Measurements from ENCODE around the gene TRERF1. TPM values are rescaled to one million over a fixed set of nuclear protein-coding genes. Genes with fewer than 3 reads are reported as not detected.
"Not testable (repeated sequence)": the region's sequence is repeated elsewhere in the genome, so short reads cannot be mapped to it uniquely, and the experiment has no call there.

TRERF1 gene
- total RNA-seq, 1 donor from 2014 or later = 20.6 TPM

- intact Hi-C loops (cut with DNase I) = no loop called here
- H3K27ac ChIP-seq = no peak overlapping the region
Observed at GRCh38 chr6:42332916-42333315, 118.8 kb downstream of the TRERF1 start.

GRCh38 chr6:42331019-42331418 is 120.7 kb downstream of the TRERF1 start:
- Histone ChIP-seq H3K9me3 (no peaks in the 10 kb centered on the region), H3K27ac (no peak overlapping the region), H3K4me1 (peaks cover 6% of the 10 kb centered on the region), H3K36me3 (no peaks in the 10 kb centered on the region), H3K4me3 (no peak overlapping the region), H3K27me3 (no peaks in the 10 kb centered on the region)
- no peak for DNase-seq (ENCODE audit: extremely low spot score in 2 of 2)
- intact Hi-C loops (cut with DNase I) = no loop called here
- no peak for TF ChIP-seq CTCF (IDR thresholded peaks at IDR 0.05)

More at GRCh38 chr6:42332916-42333315, 118.8 kb downstream of the TRERF1 start:
- Histone ChIP-seq H3K36me3 (no peaks in the 10 kb centered on the region), H3K27me3 (no peaks in the 10 kb centered on the region), H3K4me3 (no peak overlapping the region), H3K4me1 (peaks cover 4% of the 10 kb centered on the region), H3K9me3 (no peaks in the 10 kb centered on the region)
- TF ChIP-seq POLR2A (IDR thresholded peaks at IDR 0.05) (no peak), POLR2AphosphoS5 (IDR thresholded peaks at IDR 0.05; ENCODE audit: insufficient read depth in 1 of 2, low read depth in 1 of 2) (no peak), CTCF (IDR thresholded peaks at IDR 0.05) (no peak)
- no peak for DNase-seq (ENCODE audit: extremely low spot score in 2 of 2)

GRCh38 chr6:42326248-42326647 is 125.5 kb downstream of the TRERF1 start:
- DNase-seq (ENCODE audit: extremely low spot score in 2 of 2) = no peak

GRCh38 chr6:42324656-42325324 is 126.9 kb downstream of the TRERF1 start:
- intact Hi-C loops (cut with DNase I) = not testable (repeated sequence)

More at GRCh38 chr6:42326248-42326647, 125.5 kb downstream of the TRERF1 start:
- Histone ChIP-seq H3K4me3 (no peak overlapping the region), H3K36me3 (no peaks in the 10 kb centered on the region), H3K27me3 (no peaks in the 10 kb centered on the region), H3K27ac (no peak overlapping the region), H3K4me1 (peaks cover 6% of the 10 kb centered on the region), H3K9me3 (no peaks in the 10 kb centered on the region)
- TF ChIP-seq POLR2A (IDR thresholded peaks at IDR 0.05) (no peak), POLR2AphosphoS5 (IDR thresholded peaks at IDR 0.05; ENCODE audit: insufficient read depth in 1 of 2, low read depth in 1 of 2) (peak in 1 of 2 donors; percentile 50), CTCF (IDR thresholded peaks at IDR 0.05) (no peak)
- intact Hi-C loops (cut with DNase I) = no loop called here

GRCh38 chr6:42322676-42323075 is 129.1 kb downstream of the TRERF1 start:
- DNase-seq (ENCODE audit: extremely low spot score in 2 of 2) = no peak
- Histone ChIP-seq H3K4me3 (no peak overlapping the region), H3K36me3 (no peaks in the 10 kb centered on the region), H3K27me3 (no peaks in the 10 kb centered on the region), H3K27ac (no peak overlapping the region), H3K9me3 (no peaks in the 10 kb centered on the region), H3K4me1 (peaks cover 6% of the 10 kb centered on the region)
- TF ChIP-seq CTCF (IDR thresholded peaks at IDR 0.05) = no peak
- intact Hi-C loops (cut with DNase I) = no loop called here

More at GRCh38 chr6:42324656-42325324, 126.9 kb downstream of the TRERF1 start:
- H3K27ac ChIP-seq; DNase-seq (ENCODE audit: extremely low spot score in 2 of 2); H3K27me3 ChIP-seq; H3K9me3 ChIP-seq; H3K36me3 ChIP-seq; H3K4me1 ChIP-seq; H3K4me3 ChIP-seq: not testable (repeated sequence)
